Measurements from ENCODE around the gene PIH1D2. TPM values are rescaled to one million over a fixed set of nuclear protein-coding genes. Genes with fewer than 3 reads are reported as not detected.
"Not testable (repeated sequence)": the region's sequence is repeated elsewhere in the genome, so short reads cannot be mapped to it uniquely, and the experiment has no call there.

PIH1D2 gene
- total RNA-seq, 2 experiments from 2014 or later: 0.32 to 0.82 TPM

GRCh38 chr11:112033902-112034301, 39.9 kb downstream of the PIH1D2 start:
- Mint-ChIP-seq H3K4me1 (peaks cover 10% of the 10 kb centered on the region), H3K27ac (no peak overlapping the region), H3K27me3 (no peaks in the 10 kb centered on the region), H3K36me3 (peaks cover 28% of the 10 kb centered on the region), H3K4me3 (no peak overlapping the region), H3K9me3 (no peaks in the 10 kb centered on the region)
- DNase-seq: no peak

GRCh38 chr11:112029460-112029859, 44.4 kb downstream of the PIH1D2 start:
- peaks cover 12% of the 10 kb centered on the region for H3K4me1 Mint-ChIP-seq
- no peak for DNase-seq
- H3K27ac Mint-ChIP-seq: no peak overlapping the region
- H3K36me3 Mint-ChIP-seq: peaks cover 44% of the 10 kb centered on the region
- H3K9me3 Mint-ChIP-seq: no peaks in the 10 kb centered on the region
- no peak overlapping the region for H3K4me3 Mint-ChIP-seq
- H3K27me3 Mint-ChIP-seq: no peaks in the 10 kb centered on the region

GRCh38 chr11:112026784-112027410, 46.9 kb downstream of the PIH1D2 start:
- not testable (repeated sequence) for H3K27me3 Mint-ChIP-seq, H3K4me3 Mint-ChIP-seq, H3K27ac Mint-ChIP-seq, DNase-seq, H3K9me3 Mint-ChIP-seq
- H3K4me1 Mint-ChIP-seq: peaks cover 21% of the 10 kb centered on the region
- H3K36me3 Mint-ChIP-seq: peaks cover 41% of the 10 kb centered on the region

- Mint-ChIP-seq H3K9me3 (no peaks in the 10 kb centered on the region), H3K27ac (peak overlapping the region; percentile 99), H3K27me3 (no peaks in the 10 kb centered on the region), H3K4me1 (peaks cover 21% of the 10 kb centered on the region), H3K4me3 (peak overlapping the region; percentile 98), H3K36me3 (peaks cover 41% of the 10 kb centered on the region)
- DNase-seq: no peak
These were observed 48.1 kb downstream of the PIH1D2 start for GRCh38 chr11:112025707-112026106.

- H3K9me3 Mint-ChIP-seq: no peaks in the 10 kb centered on the region
- H3K27me3 Mint-ChIP-seq: no peaks in the 10 kb centered on the region
- peaks cover 18% of the 10 kb centered on the region for H3K4me1 Mint-ChIP-seq
- peaks cover 37% of the 10 kb centered on the region for H3K36me3 Mint-ChIP-seq
- DNase-seq: peak; percentile 87
- peak within 1 kb of the TSS; percentile 98 for H3K4me3 Mint-ChIP-seq
- H3K27ac Mint-ChIP-seq: peak within 1 kb of the TSS; percentile 99
These were observed 48.8 kb downstream of the PIH1D2 start, which contains the start of gene DLAT for GRCh38 chr11:112024773-112025678. Gene DLAT, plus strand, starts transcription at chr11:112025408. Its CDS starts 65 bp downstream, at chr11:112025473.

- H3K27me3 Mint-ChIP-seq: no peaks in the 10 kb centered on the region
- H3K27ac Mint-ChIP-seq: peak overlapping the region; percentile 99
- H3K4me3 Mint-ChIP-seq: peak overlapping the region; percentile 98
- H3K9me3 Mint-ChIP-seq: no peaks in the 10 kb centered on the region
- DNase-seq: no peak
- H3K4me1 Mint-ChIP-seq: peaks cover 15% of the 10 kb centered on the region
- peaks cover 31% of the 10 kb centered on the region for H3K36me3 Mint-ChIP-seq
These were observed 49.5 kb downstream of the PIH1D2 start for GRCh38 chr11:112024178-112024772.

- no peaks in the 10 kb centered on the region for H3K9me3 Mint-ChIP-seq
- H3K36me3 Mint-ChIP-seq: peaks cover 22% of the 10 kb centered on the region
- H3K4me1 Mint-ChIP-seq: peaks cover 12% of the 10 kb centered on the region
- H3K27ac Mint-ChIP-seq: no peak overlapping the region
- DNase-seq: no peak
- peak overlapping the region; percentile 68 for H3K4me3 Mint-ChIP-seq
- no peaks in the 10 kb centered on the region for H3K27me3 Mint-ChIP-seq
These were observed 50.7 kb downstream of the PIH1D2 start for GRCh38 chr11:112023104-112023503.

GRCh38 chr11:112019066-112019465, 54.8 kb downstream of the PIH1D2 start:
- no peak for DNase-seq
- Mint-ChIP-seq H3K4me3 (no peak overlapping the region), H3K4me1 (peaks cover 11% of the 10 kb centered on the region)

More at GRCh38 chr11:112019066-112019465, 54.8 kb downstream of the PIH1D2 start:
- Mint-ChIP-seq H3K27me3 (no peaks in the 10 kb centered on the region), H3K27ac (no peak overlapping the region), H3K9me3 (no peaks in the 10 kb centered on the region), H3K36me3 (peaks cover 4% of the 10 kb centered on the region)

Other genes starting within 250 kb of the PIH1D2 start
- gene ALG9, start 202.4 kb downstream of the PIH1D2 start, total RNA-seq: 10 to 100 TPM; 36.4 to 36.8 TPM
- gene FDXACB1, start 194.9 kb downstream of the PIH1D2 start, total RNA-seq: 1 to 10 TPM; 8.8 to 9.9 TPM
- gene CFAP68, start 194.5 kb downstream of the PIH1D2 start, total RNA-seq: 10 to 100 TPM; 45.8 to 47.0 TPM
- not detected for gene CRYAB, start 162.2 kb downstream of the PIH1D2 start, total RNA-seq
- gene HSPB2, start 161.3 kb downstream of the PIH1D2 start, total RNA-seq: not detected
- gene C11orf52, start 155.1 kb downstream of the PIH1D2 start, total RNA-seq: not detected
- 1 to 10 TPM; 5.6 to 7.3 TPM for gene DIXDC1, start 136.7 kb downstream of the PIH1D2 start, total RNA-seq
- gene DLAT, start 48.6 kb downstream of the PIH1D2 start, total RNA-seq: 10 to 100 TPM; 71.7 to 76.2 TPM
- gene NKAPD1, start 282 bp upstream of the PIH1D2 start, total RNA-seq: 10 to 100 TPM; 28.5 to 31.7 TPM
- 10 to 100 TPM; 75.5 to 80.0 TPM for gene TIMM8B, start 12.7 kb upstream of the PIH1D2 start, total RNA-seq
- gene SDHD, start 12.9 kb upstream of the PIH1D2 start, total RNA-seq: 100 to 1,000 TPM; 118 to 128 TPM
- under 1 TPM in 1 of 2 experiments, not detected in 1; 0.14 TPM for gene IL18, start 90.1 kb upstream of the PIH1D2 start, total RNA-seq
- under 1 TPM; 0.25 to 0.26 TPM for gene TEX12, start 93.4 kb upstream of the PIH1D2 start, total RNA-seq
- under 1 TPM; 0.40 to 0.41 TPM for gene BCO2, start 101.5 kb upstream of the PIH1D2 start, total RNA-seq
- 10 to 100 TPM; 28.9 to 31.0 TPM for gene PTS, start 152.4 kb upstream of the PIH1D2 start, total RNA-seq
- gene PLET1, start 186.8 kb upstream of the PIH1D2 start, total RNA-seq: not detected